Measurements from ENCODE around the gene PRSS38. TPM values are rescaled to one million over a fixed set of nuclear protein-coding genes. Genes with fewer than 3 reads are reported as not detected.

PRSS38 gene
- polyA plus RNA-seq, 2 of the 4 experiments (the other 2 are of a cell fraction) = not detected

GRCh38 chr1:227892489-227893299, 77.2 kb downstream of the PRSS38 start:
- Histone ChIP-seq H3K4me1 (no peaks in the 10 kb centered on the region), H3K27ac (no peak overlapping the region), H3K4me2 (no peak overlapping the region), H3K4me3 (no peak overlapping the region), H3K9me3 (no peaks in the 10 kb centered on the region)
- no peak for FAIRE-seq
- POLR2A ChIA-PET = interaction anchor here (0.6 kb wide), 1 partner anchor 84 kb away, joined by 3 read pairs; no protein-coding TSS in a partner anchor
- no peak for ATAC-seq
- no peak for TF ChIP-seq CEBPB (IDR thresholded peaks at IDR 0.05)
- no peak for TF ChIP-seq BHLHE40 (IDR thresholded peaks at IDR 0.05; ENCODE audit: low read depth, low read length)
- TF ChIP-seq E2F6 (IDR thresholded peaks at IDR 0.05; ENCODE audit: borderline replicate concordance, low read depth) = no peak
- TF ChIP-seq CTCF (IDR thresholded peaks at IDR 0.05) = no peak
- TF ChIP-seq CBX2 (IDR thresholded peaks at IDR 0.05; ENCODE audit: borderline replicate concordance, low read depth) = no peak
- TF ChIP-seq FOXS1 (CRISPR knock-in tag; IDR thresholded peaks at IDR 0.05) = no peak
- no peak for TF ChIP-seq PHF8 (IDR thresholded peaks at IDR 0.05; ENCODE audit: borderline replicate concordance, low read depth)
- TF ChIP-seq RAD21 (conservative IDR thresholded peaks at IDR 0.05 in 1 of 2, IDR thresholded peaks at IDR 0.05 in 1 of 2) = no peak
- no peak for TF ChIP-seq MYC (IDR thresholded peaks at IDR 0.05; ENCODE audit: borderline replicate concordance, low read length)
- TF ChIP-seq HEYL (CRISPR knock-in tag; IDR thresholded peaks at IDR 0.05) = no peak
- TF ChIP-seq CBX8 (IDR thresholded peaks at IDR 0.05) = no peak
- 58% methylated on average over 13 of the region's 17 CpGs for WGBS (ENCODE audit: missing lambda C conversion rate)
- no peak for DNase-seq (ENCODE audit: low read depth in 1 of 2, low spot score in 1 of 2)
- CTCF ChIA-PET = interaction anchor here (0.9 kb wide), 1 partner anchor 52 kb away, joined by 3 read pairs; no protein-coding TSS in a partner anchor

GRCh38 chr1:227893300-227893948, 77.9 kb downstream of the PRSS38 start:
- no peak for FAIRE-seq
- Histone ChIP-seq H3K27ac (no peak overlapping the region), H3K4me1 (no peaks in the 10 kb centered on the region), H3K4me3 (no peak overlapping the region), H3K9me3 (no peaks in the 10 kb centered on the region), H3K4me2 (no peak overlapping the region)
- ATAC-seq = no peak
- TF ChIP-seq HOXB13 (CRISPR knock-in tag; IDR thresholded peaks at IDR 0.05; ENCODE audit: low read depth) = no peak
- TF ChIP-seq NPAS2 (CRISPR knock-in tag; IDR thresholded peaks at IDR 0.05; ENCODE audit: borderline replicate concordance) = no peak
- TF ChIP-seq ELK1 (IDR thresholded peaks at IDR 0.05; ENCODE audit: low read depth, low read length) = no peak
- no peak for TF ChIP-seq NR3C1 (IDR thresholded peaks at IDR 0.05)
- no peak for TF ChIP-seq E2F6 (IDR thresholded peaks at IDR 0.05; ENCODE audit: borderline replicate concordance, low read depth)
- no peak for TF ChIP-seq ZFP36 (IDR thresholded peaks at IDR 0.05; ENCODE audit: borderline replicate concordance, partially characterized antibody)
- no peak for TF ChIP-seq HOXB5 (CRISPR knock-in tag; IDR thresholded peaks at IDR 0.05)
- TF ChIP-seq TP53 (CRISPR knock-in tag; IDR thresholded peaks at IDR 0.05) = no peak
- no peak for TF ChIP-seq HDAC2 (IDR thresholded peaks at IDR 0.05)
- no peak for TF ChIP-seq EHF (CRISPR knock-in tag; IDR thresholded peaks at IDR 0.05)
- TF ChIP-seq CEBPB (IDR thresholded peaks at IDR 0.05) = no peak
- TF ChIP-seq CBX8 (IDR thresholded peaks at IDR 0.05) = no peak
- no peak for TF ChIP-seq PHF8 (IDR thresholded peaks at IDR 0.05; ENCODE audit: borderline replicate concordance, low read depth)
- TF ChIP-seq JUNB (IDR thresholded peaks at IDR 0.05) = no peak
- no peak for TF ChIP-seq PBX3 (IDR thresholded peaks at IDR 0.05)
- TF ChIP-seq ESRRA (IDR thresholded peaks at IDR 0.05; ENCODE audit: borderline replicate concordance, low read length) = no peak
- no peak for TF ChIP-seq MAZ (IDR thresholded peaks at IDR 0.05; ENCODE audit: borderline replicate concordance, low read depth, low read length)
- WGBS (ENCODE audit: missing lambda C conversion rate) = 82% methylated on average over 6 of the region's 9 CpGs
- CTCF ChIA-PET = no interaction called here
- POLR2A ChIA-PET = no interaction called here
- DNase-seq (ENCODE audit: low read depth in 1 of 2, low spot score in 1 of 2) = no peak
